Measurements from ENCODE around the gene SDR42E1. TPM values are rescaled to one million over a fixed set of nuclear protein-coding genes. Genes with fewer than 3 reads are reported as not detected.
A peak's percentile ranks its signal among the peaks of the same experiment; 100 is the strongest.

SDR42E1 gene
- total RNA-seq, 2 experiments from 2014 or later: under 0.01 to 0.65 TPM

GRCh38 chr16:81939164-81940056 is 71.9 kb downstream of the SDR42E1 start:
- H3K27ac ChIP-seq (ENCODE audit: low read depth, low read length, poor library complexity, severe bottlenecking): no peak overlapping the region
- POLR2A ChIA-PET: interaction anchor here (0.7 kb wide), 1 partner anchor 1089 kb away, joined by 3 read pairs; no protein-coding TSS in a partner anchor
- H3K9me2 ChIP-seq (ENCODE audit: insufficient read depth, low read length): no peaks in the 10 kb centered on the region
- no peak for DNase-seq (ENCODE audit: low spot score)
- no peaks in the 10 kb centered on the region for H3K79me2 ChIP-seq (ENCODE audit: insufficient read depth, low read depth, low read length)
- CTCF ChIA-PET (ENCODE audit: unreplicated experiment): no interaction called here
- H3K36me3 ChIP-seq (ENCODE audit: insufficient read depth, low read length): peaks cover 100% of the 10 kb centered on the region
- TF ChIP-seq EZH2phosphoT487 (IDR thresholded peaks at IDR 0.05; ENCODE audit: borderline replicate concordance, low read depth, low read length) (no peak), CTCF (conservative IDR thresholded peaks at IDR 0.05; ENCODE audit: low read length) (peak; percentile 43; the same call in 1 of the 2 replicates)
- H4K20me1 ChIP-seq (ENCODE audit: insufficient read depth, low read length): no peaks in the 10 kb centered on the region
- H3K4me3 ChIP-seq (ENCODE audit: low read depth, low read length, poor library complexity, severe bottlenecking): no peak overlapping the region
- intact Hi-C loops (cut with micrococcal nuclease; ENCODE audit: unreplicated experiment): no loop called here
- no peaks in the 10 kb centered on the region for H3K9me3 ChIP-seq (ENCODE audit: low read length)
- H3K4me2 ChIP-seq (ENCODE audit: low read length): no peak overlapping the region
- BruUV-seq (replicated peaks): no TSS peak
- H3K4me1 ChIP-seq (ENCODE audit: insufficient read depth, low read length, poor library complexity, severe bottlenecking): no peaks in the 10 kb centered on the region
- no peak overlapping the region for H2AFZ ChIP-seq (ENCODE audit: low read length)

Other genes with a start within 250 kb of the SDR42E1 start
- 196 and 198 TPM in 2 replicates for gene PLCG2, start 232.2 kb downstream of the SDR42E1 start, total RNA-seq (2014; rRNA removed; shearing (Covaris generic))
- gene PLCG2, start 232.2 kb downstream of the SDR42E1 start, total RNA-seq (2022): 464 and 485 TPM in 2 replicates
- not detected in 2 replicates for gene HSD17B2, start 23.8 kb upstream of the SDR42E1 start, total RNA-seq (2014; rRNA removed; shearing (Covaris generic))
- not detected in 2 replicates for gene HSD17B2, start 23.8 kb upstream of the SDR42E1 start, total RNA-seq (2022)
- 21.2 and 43.9 TPM in 2 replicates for gene MPHOSPH6, start 158.8 kb upstream of the SDR42E1 start, total RNA-seq (2014; rRNA removed; shearing (Covaris generic))
- 42.5 and 46.0 TPM in 2 replicates for gene MPHOSPH6, start 158.8 kb upstream of the SDR42E1 start, total RNA-seq (2022)

All from OCI-LY7 (cell line).